HUDEP-2 (cell line): ENCODE results near the gene MDP1.

Experiments used
- DNase-seq, 76 experiments: peaks; one replicate each; lab custom pipeline; 2025; ENCODE audit not compliant: unreplicated experiment in 76 of 76; lab: John Stamatoyannopoulos, UW

Gene MDP1

DNA sequence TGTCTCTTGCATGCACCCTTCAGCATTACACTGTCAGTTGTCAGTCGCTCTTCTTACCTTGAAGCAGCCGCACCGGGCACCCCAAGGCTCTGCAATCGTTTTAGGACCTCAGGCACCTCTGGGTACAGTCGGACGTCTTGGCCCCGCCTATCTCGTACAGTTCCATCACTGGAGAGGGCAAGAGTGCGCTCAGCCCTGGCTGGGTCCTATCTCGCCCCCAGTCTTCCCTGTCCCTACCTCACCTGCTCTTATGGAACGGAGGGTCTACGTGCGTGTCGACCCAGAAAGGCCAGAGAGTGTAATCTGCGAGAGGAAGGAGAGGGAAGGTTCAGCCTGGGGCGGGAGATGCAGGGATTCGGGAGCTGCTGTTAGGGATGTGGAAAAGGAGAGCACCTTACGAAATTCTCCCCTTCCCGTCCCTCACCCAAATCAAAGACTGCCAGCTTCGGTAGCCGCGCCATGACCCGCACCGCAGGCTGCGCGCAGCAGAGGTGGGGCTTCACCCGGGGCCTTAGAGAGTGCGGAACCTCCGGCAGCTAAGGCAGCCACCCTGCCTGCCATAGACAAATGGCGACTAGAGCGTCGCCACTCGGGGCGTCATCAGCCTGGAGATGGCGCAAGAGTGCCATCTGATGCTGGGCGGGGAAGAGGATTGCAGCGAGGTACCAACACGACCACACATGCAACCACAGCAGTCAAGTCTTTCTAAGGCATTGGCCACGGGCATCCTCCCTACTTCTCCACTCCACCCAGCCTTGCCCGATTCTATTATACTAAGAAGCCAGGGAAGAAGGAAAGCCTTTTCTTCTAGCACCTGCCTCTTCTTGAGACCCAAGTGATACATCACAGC is at the start of gene MDP1:
TSS of gene MDP1 (minus strand) at position 572 of the 850 bp plus-strand sequence. CDS start at position 461, 111 bp downstream.
- peak in 74 of 76 experiments; percentile 8 to 81 (median 68) for DNase-seq

DNA sequence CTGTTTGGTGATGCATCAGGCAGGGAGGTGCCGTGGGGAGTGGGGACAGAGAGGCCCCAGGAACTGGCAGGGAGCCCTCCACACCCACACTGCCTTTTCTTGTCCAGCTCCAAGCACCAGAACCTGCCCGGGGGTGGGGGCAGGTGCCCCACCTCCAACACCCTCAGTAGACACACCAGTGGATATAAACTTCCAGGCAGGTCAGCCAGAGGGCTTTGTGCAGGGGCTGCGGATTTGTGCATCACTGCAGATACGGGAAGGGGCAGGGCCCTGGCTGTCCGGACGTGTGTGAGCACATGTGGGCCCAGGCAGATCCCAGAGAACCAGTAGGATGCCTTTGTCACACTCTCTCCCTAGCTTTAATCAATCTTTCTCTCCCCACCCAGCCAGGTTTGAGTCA is 48.4 kb upstream of the MDP1 start:
- DNase-seq: no peak

DNA sequence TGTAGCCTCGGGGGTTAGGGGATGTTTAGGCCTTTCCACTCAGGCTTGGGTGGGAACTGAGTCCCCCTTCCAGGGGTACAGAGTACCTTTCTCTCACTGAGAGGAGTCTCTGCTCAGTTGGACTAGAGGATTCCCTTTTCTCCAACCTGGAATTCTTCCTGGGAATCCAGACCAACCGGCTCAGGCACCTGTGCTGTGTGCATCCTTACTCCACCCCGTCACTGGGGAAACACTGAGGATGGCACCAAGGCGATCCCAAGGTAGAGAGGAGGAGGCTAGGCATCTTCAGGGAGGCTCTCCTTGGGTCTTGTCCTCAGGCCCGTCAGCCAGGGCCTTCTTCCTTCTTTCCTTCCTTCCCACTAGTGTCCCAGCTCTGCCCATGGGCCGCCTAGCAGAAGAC is 48.0 kb upstream of the MDP1 start:
- no peak for DNase-seq

DNA sequence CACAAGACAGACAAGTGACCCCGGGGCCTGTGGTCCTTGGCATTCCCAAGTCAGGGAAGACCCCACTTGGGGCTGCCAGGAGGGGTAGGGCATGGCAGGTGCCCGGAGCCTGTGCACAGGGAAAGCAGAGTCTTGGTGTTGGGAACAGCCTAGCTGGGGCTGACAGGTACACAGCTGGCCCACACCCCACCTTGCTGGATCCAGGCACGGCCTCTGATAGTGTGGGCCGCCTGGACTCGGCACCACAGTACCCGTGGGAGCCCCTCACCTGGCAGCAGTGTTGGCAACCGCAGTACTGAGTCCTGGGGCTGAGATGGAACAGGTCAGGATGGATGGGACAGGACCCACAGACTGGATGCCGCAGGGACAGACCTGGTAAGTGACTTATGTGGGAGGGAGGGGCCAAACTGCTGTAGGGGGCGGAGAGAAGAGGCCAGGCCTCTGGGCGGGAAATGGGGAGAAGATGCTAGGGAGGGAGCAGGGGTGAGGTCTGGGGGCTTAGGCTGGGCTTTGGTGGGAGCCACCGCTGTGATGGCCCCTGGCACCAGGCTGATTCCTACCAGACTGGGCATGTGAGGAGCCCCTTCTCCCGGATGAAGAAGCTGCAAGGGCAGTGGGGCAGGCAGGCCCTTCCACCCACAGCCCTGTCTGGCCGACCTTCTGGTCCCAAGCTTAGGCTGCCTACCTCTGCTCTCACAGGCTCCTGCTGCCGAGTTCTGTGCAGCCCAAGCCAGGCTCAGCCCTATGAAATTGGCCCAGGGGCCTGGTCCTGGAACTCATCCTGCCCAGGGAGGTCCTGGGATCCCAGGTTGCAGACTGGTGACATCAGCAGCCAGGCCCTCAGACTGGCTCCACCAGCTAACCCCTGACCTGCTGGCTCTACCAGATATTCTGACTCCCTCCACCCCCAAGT is 47.2 kb upstream of the MDP1 start, which contains the start of gene TGM1:
TSS of gene TGM1 (minus strand) at position 357 of the 913 bp plus-strand sequence. CDS start 825 bp downstream, outside the sequence.
- no peak for DNase-seq

DNA sequence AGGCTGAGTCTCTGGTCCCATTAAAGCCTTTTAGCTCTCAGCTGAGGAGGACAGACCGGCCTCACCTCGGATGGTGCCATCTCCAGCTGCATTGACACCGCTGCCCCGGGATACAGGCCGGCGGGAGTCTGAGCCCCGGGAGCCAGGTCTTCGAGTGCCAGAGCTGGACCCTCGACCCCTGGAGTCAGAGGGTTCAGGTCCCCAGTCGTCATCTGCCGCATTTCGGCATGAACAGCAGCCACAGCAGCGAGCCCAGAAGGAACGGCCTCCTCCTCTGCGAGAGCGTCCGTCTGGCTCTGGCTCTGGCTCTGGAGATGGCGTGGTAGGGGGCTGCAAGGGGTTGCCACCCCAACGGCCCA is 46.1 kb upstream of the MDP1 start:
- DNase-seq: no peak

DNA sequence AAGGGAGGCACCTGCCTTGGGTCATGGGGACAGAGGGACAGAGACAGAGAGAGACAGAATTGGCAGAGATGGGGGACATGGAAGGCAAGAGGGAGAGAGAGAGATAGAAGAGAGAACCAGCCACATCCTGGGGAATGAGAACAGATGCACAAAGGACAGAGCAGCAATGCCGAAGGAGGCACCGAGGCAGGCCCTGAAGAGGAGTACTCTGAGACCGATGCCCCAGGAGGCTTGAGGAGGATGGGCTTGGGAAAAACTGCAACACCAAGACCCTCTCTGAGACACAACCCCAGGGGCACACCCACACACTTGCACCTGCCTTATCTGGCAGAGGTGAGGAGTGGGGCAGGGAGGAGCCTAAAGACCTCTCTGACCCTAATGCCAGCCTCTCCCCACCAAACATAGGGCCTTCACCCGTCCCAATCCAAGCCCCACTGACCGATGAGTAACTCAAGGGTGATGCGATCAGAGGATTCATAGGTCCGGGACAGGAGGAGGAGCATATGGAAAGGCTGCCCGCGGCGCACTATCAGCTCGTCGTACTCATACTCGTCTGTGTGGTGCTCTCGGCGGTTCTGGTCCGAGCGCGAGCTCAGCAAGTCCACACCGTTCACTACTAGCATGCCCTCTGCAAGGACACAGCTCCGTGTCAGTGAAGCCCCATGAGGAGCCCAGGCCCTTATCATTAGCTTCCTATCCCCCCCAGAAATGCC is 45.5 kb upstream of the MDP1 start:
- no peak for DNase-seq

DNA sequence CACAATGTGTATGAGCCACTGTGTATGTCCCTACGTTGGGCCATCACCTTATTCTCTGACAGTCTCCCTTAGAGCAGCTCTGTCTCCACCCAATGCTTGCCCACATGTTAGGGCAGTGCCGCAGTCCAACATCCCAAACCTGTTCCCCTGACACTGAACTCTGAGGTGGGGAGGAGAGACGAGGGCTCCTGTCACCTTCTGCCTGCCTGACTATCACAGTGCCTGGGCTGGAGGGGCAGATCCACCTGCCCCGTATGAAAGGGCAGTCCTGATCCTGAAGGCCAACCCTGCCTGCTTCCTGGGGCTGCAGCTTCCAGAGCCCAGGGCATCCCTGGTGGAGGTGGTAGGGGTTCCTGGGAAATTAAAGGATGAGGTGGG is 44.9 kb upstream of the MDP1 start:
- DNase-seq: no peak

DNA sequence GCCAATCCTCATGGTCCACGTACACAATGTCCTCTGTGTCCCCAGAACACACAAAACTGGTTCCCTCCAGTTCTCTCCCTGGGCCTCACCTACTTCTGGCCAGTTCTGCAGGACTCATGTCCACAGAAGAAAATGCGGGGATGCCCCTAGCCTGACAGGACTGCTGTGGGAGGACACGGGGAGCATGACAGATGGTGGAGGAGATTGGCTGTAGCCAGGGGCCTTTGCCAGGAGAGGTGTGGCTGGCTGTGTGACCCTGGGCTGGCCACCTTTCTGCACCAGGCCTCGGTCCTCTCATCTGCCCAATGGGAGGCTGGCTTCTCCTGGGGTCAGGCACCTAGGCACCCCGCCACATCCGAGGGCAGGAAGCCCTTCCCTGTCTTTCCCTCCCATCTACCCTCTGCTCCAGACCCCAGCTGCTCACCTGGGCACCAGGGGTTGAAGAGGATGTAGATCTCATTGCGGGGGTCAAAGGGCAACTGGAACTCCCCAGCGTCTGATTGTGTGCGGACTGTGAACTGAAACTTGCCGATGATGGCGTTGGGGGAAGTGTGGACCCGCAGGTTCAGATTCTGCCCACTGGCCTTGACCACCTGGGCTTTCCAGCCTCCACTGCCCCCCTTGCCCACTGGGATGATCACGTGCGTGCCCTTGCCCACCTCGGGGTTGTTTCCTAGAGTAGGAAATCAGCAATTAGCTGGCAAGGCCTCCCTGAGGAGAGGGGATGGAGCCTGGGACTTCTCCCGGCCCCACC is 44.3 kb upstream of the MDP1 start:
- DNase-seq: peak in 12 of 76 experiments; percentile 4 to 40 (median 18)

DNA sequence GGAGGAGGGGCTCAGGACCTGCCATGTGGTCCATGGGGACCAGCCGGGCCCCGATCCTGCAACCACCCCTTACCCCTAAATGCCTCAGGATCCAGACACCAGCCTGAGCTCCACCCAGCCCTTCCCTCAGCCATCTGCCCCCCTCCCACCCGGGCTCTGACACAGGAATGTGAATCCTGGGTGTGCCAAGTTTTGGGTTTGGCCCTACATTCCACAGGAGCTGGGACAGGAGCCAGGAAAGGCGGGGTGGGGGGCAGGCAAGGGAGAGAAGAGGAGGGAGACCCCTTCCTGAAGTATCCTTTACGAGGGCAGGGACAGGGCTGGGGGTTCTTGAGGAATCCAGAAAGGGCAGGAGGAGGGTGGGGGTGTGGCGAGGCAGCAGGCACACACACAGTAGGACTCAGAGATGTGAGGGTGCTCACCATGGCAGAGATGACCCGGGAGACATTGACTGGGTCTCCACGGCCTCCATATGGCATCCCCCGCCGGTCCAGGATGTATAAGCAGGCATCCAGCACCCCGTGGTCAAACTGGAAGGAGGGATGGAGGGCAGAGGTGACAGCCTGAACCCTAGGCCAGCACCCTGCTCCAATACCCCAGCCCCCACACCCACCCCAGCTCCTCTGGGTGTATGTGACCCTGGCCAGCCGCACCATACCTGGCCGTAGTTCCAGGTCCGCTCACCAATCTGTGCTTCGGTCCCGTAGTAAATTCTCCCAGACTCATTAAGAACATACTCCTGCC is 43.6 kb upstream of the MDP1 start:
- no peak for DNase-seq

DNA sequence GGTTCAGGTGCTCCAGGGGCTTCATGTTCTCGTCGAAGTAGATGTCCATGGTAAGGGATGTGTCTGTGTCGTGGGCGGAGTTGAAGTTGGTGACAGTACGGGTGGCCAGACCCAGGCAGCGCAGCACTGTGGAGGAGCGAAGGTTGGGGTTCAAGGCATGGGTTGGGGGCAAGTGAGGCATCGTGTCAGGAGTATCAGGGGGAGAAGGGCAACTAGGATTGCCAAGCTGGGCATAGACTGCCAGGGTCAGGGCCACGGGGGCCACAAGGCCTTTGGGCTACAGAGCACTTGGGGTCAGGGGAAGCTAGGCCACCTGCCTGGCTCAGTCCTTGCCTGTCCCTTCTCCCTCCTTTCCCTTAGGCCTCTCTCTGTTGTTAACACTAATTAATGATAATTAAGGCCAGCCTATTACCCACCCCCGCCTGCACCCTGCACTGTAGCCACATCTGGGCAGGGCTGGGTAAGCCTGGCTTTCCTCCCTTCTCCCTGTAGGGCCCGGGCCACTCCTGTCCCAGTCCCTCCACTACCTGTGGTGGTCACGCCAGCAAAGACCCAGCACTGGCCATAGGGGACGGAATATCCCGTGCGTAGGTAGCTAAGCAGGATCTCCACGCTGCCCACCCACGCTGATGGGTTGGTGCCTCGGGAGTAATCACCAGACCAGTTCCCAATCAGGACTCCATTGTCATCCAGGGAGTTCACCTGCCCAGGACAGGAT is 42.8 kb upstream of the MDP1 start:
- no peak for DNase-seq

DNA sequence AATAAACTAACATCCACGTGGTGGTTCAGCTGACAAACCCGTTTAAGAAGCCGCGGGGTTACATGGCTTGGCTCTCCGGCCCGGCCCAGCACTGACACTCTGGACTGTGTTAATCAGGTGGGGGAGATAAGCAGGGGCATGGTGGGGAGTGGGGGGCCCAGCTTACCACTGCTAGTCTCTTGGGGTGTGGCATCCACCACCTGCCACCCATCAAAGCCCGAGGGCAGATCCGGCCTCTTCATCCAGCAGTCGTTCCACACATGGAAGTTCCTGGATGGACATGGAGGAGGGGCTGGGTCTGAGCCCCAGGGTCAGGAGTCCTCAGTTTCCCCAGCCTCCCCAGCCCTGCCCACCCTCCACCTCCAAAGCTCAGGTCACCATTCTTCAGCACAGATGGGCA is 42.3 kb upstream of the MDP1 start:
- no peak for DNase-seq

DNA sequence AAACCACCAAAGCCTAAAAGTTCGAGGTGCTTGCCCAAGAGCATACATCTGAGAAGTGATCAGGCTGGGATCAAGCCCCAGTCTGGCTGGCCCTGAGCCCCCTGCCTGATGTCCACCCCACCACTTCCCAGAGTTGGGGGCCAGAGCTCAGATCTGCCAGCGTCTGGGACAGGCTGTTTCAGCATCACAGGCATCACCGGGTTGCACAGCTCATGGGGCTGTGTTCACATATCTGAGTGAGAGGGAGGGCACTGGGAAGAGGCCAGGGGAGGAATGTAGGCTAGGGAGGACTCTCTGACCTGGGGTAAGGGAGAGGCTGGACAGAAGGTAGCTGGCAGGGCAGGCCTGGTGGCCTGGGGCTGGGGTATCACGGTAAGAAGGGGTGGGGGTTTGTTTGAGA is 41.1 kb upstream of the MDP1 start:
- DNase-seq: no peak

DNA sequence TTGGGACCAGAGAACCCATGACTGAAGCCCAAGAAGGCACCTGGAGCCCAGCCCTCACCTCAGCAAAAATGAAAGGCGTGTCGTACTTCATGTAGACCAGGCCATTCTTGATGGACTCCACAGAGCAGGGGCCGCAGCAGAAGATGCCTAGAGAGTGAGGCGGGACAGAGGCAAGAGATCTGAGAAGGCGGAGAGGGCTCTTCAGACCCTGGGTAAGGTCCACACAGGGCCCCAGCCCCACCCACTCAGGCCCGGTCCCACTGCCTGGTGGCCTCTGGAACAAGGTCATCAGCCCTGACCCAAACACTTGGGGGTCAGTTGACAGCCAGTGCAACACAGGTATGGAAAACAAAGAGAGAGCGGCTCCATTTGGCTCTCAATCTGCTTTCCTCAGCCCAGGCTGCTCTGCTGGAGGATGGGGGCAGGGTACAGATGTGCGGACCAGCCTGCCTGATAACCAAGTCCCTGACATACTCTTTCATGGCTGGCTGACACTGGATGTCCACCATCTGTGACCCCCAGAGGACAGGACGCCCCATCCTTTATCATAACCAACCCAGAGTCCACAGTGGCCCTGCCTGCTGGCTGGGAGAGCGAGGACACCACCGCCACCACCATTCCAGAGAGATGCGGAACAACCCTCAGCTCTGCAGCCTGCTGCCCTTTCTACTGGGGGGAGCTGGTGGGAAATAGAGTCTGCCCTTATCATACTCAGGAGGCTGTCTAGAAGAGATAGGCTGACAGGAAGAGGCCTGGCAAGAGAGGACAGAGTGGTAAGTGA is 40.3 kb upstream of the MDP1 start:
- DNase-seq: peak in 64 of 76 experiments; percentile 11 to 83 (median 54)

DNA sequence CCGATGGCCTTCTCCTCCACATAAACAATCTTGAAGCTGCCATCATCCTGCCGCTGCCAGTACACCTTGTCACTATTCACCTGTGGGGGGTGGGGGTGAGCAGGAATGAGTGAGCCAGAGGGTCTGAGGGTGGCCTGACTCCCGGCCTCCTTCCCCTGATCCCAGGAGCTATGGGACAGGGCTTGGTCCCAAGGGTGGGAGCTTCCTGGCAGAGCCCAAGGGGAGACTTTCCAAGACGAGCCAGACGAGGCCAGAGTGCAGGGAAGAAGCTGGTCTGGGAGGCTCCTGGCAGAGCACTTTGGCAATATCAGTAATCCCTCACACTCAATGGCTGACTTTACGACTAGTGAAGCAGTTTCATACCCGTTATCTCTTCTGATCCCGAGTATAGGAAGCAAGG is 39.6 kb upstream of the MDP1 start:
- no peak for DNase-seq

DNA sequence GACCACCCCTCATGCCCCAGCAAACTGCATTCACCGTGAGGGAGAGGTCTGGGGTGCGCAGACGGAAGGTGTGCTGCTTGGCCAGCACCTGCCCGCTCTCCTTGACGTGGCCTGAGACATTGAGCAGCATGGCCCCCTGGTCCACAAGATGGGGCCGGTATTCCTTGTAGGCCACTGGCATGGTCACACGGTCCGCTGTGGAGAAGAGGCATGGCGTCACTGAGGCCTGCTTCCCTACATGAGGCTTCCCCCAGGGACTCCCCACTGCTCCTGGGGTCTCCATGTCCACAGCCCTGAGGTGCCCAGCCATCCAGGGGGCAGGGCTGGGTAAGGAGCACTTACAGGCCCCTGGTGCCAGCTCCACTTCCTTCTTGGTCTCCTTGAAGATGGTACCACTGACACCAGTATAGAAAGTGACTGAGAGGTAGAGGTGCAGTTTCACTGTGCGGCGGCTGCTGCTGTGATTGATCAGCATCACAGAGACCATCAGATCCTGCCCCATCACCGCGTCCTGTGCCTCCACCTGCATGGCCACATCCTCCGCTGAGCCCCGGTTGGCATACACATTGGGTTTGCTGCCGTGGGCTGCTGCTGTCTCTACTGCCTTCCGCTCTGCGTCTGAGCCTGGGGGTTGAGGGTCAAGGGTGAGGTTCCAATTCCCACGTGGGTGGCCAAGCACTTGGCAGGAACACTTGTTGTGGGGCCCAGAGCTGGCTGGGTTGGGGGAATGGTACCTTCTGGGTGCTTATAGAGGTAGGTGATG is 38.9 kb upstream of the MDP1 start:
- DNase-seq: no peak

DNA sequence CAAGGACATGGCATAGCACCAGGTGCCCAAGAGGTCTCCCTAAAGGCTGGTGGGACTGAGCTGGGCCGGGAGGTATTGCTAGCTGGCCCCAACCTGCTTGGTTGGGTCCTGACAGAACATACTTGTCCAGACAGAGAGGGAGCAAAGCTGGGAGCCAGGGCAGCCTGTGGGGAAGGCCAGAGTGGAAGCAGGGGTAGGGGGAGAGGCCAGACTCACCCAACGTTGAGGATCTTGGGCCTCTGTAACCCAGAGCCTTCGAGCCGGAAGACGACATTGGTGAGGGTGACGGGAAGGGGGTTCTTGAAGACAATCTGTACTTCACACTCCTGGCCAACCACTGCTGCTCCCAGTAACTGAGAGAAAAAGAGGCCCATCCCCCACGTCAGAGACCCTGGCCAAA is 38.1 kb upstream of the MDP1 start:
- DNase-seq: no peak

DNA sequence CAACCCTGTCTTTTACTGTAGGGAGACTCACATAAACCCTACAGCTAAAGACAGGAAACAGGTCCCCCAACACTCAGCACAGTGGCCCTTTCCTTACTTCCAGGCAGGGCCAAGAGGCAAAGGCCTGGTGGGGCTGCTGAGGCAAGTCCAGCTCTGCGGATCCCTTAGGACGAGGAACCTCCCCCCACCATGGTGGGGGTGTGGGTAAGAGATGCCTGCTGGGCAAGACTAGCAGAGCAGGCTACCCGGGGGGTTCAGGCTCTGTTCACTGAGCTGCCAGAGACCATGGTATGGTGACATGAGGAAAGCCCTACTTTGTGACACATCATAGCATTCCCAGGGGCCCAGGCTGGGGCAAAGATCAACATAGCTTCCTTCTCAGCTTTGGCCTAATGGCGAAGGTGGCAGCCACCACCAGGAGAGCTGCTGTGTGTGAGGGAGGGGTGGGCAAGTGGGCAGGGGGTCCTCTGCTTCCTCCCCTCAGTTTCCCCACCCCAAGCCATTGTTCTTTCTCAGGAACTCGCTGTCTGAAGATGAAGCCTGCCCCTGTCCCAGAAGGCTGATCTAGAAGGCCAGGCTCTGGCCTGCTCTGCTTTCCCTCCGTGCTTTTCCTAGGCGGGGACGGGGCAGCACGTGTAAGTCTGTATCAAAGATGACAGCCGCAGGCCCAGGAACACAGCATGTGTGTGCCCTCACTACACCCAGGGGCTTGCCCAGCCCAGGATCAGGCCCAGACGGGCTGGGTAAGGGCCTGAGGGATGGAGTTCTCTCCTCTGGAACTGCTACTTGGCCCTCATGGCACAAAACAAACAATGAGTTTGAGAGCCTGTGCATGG is 36.6 kb upstream of the MDP1 start:
- no peak for DNase-seq
